ENCODE measurements around the gene MMP25. TPM values are rescaled to one million over a fixed set of nuclear protein-coding genes. Genes with fewer than 3 reads are reported as not detected.

MMP25 gene
- total and polyA plus RNA-seq, 2 donors (not counting 1 experiment from before 2014, with no cell fraction given) = 0.12 to 0.22 TPM

- no peaks in the 10 kb centered on the region for H3K27me3 Mint-ChIP-seq
- H3K27ac Mint-ChIP-seq = peak overlapping the region; percentile 26
- H3K9ac ChIP-seq (ENCODE audit: low read length) = no peak overlapping the region
- intact Hi-C loops (cut with micrococcal nuclease) = no loop called here
- H2AFZ ChIP-seq (ENCODE audit: insufficient read depth, low read depth, low read length, poor library complexity, severe bottlenecking) = no peak overlapping the region
- no peaks in the 10 kb centered on the region for H3K9me3 Mint-ChIP-seq (ENCODE audit: insufficient read depth)
- DNase-seq (no peak), ATAC-seq (ENCODE audit: low read depth) (no peak)
- TF ChIP-seq EZH2 (IDR thresholded peaks at IDR 0.05; ENCODE audit: borderline replicate concordance, insufficient read depth, low read depth, low read length, poor library complexity, severe bottlenecking) = no peak
- no peaks in the 10 kb centered on the region for H3K79me2 ChIP-seq (ENCODE audit: control insufficient read depth, insufficient read depth, low read length)
- H3K4me3 ChIP-seq (ENCODE audit: control extremely low read depth in 1 of 5, extremely low read depth in 1 of 5, insufficient read depth in 1 of 5, low read depth in 2 of 5, low read length in 4 of 5) = no peak overlapping the region
- WGBS (ENCODE audit: insufficient coverage) = 97% methylated on average over 4 of the region's 8 CpGs
- H3K4me3 Mint-ChIP-seq = no peak overlapping the region
- no peak overlapping the region for H3K4me2 ChIP-seq (replicated peaks; ENCODE audit: low read depth, low read length, poor library complexity, severe bottlenecking)
- no peaks in the 10 kb centered on the region for H3K36me3 ChIP-seq (replicated peaks in 1 of 2; ENCODE audit: control extremely low read depth in 1 of 2, control insufficient read depth in 1 of 2, extremely low read depth in 1 of 2, insufficient read depth in 2 of 2, low read length in 1 of 2)
- peaks cover 0 to 6% (median 0%) of the 10 kb centered on the region in 4 experiments for H3K27me3 ChIP-seq (replicated peaks in 1 of 4; ENCODE audit: control extremely low read depth in 1 of 4, control insufficient read depth in 3 of 4, insufficient read depth in 4 of 4, low read length in 3 of 4)
- H3K27ac ChIP-seq (ENCODE audit: low read length in 2 of 2) = no peak overlapping the region
- H3K4me1 Mint-ChIP-seq = peaks cover 11% of the 10 kb centered on the region
- CTCF ChIA-PET = interaction anchor here (0.6 to 5.0 kb wide), 3 partner anchors 32 to 64 kb away, joined by 3 to 38 read pairs (median 4); no protein-coding TSS in a partner anchor
- no peaks in the 10 kb centered on the region for H4K20me1 ChIP-seq (ENCODE audit: control insufficient read depth, insufficient read depth, low read length, poor library complexity, severe bottlenecking)
- H3K4me1 ChIP-seq (ENCODE audit: control insufficient read depth in 2 of 2, insufficient read depth in 2 of 2, low read length in 2 of 2) = peaks cover 9 to 10% of the 10 kb centered on the region in 2 donors
- H3K9me3 ChIP-seq (ENCODE audit: control extremely low read depth in 1 of 3, control insufficient read depth in 2 of 3, insufficient read depth in 1 of 3, low read length in 2 of 3) = no peaks in the 10 kb centered on the region
- POLR2A ChIA-PET = interaction anchor here (0.6 kb wide), 1 partner anchor 174 kb away, joined by 5 read pairs; no protein-coding TSS in a partner anchor
Measured at GRCh38 chr16:3063625-3064386, 17.4 kb downstream of the MMP25 start.

- Histone ChIP-seq H3K79me2 (ENCODE audit: control insufficient read depth, insufficient read depth, low read length) (no peaks in the 10 kb centered on the region), H3K9ac (ENCODE audit: low read length) (no peak within 1 kb of the TSS), H2AFZ (ENCODE audit: insufficient read depth, low read depth, low read length, poor library complexity, severe bottlenecking) (no peak within 1 kb of the TSS), H3K4me2 (replicated peaks; ENCODE audit: low read depth, low read length, poor library complexity, severe bottlenecking) (no peak within 1 kb of the TSS), H3K4me1 (ENCODE audit: control insufficient read depth in 2 of 2, insufficient read depth in 2 of 2, low read length in 2 of 2) (peaks cover 3 to 4% of the 10 kb centered on the region in 2 donors), H3K27ac (ENCODE audit: low read length in 2 of 2) (no peak within 1 kb of the TSS), H3K27me3 (replicated peaks in 1 of 4; ENCODE audit: control extremely low read depth in 1 of 4, control insufficient read depth in 3 of 4, insufficient read depth in 4 of 4, low read length in 3 of 4) (peaks cover 0 to under 1% (median 0%) of the 10 kb centered on the region in 4 experiments), H3K4me3 (ENCODE audit: control extremely low read depth in 1 of 5, extremely low read depth in 1 of 5, insufficient read depth in 1 of 5, low read depth in 2 of 5, low read length in 4 of 5) (no peak within 1 kb of the TSS), H3K9me3 (ENCODE audit: control extremely low read depth in 1 of 3, control insufficient read depth in 2 of 3, insufficient read depth in 1 of 3, low read length in 2 of 3) (no peaks in the 10 kb centered on the region), H3K36me3 (replicated peaks in 1 of 2; ENCODE audit: control extremely low read depth in 1 of 2, control insufficient read depth in 1 of 2, extremely low read depth in 1 of 2, insufficient read depth in 2 of 2, low read length in 1 of 2) (no peaks in the 10 kb centered on the region), H4K20me1 (ENCODE audit: control insufficient read depth, insufficient read depth, low read length, poor library complexity, severe bottlenecking) (no peaks in the 10 kb centered on the region)
- Mint-ChIP-seq H3K27ac (peak within 1 kb of the TSS; percentile 59), H3K9me3 (ENCODE audit: insufficient read depth) (no peaks in the 10 kb centered on the region), H3K4me1 (peaks cover 4% of the 10 kb centered on the region), H3K4me3 (no peak within 1 kb of the TSS), H3K27me3 (no peaks in the 10 kb centered on the region)
- TF ChIP-seq EZH2 (IDR thresholded peaks at IDR 0.05; ENCODE audit: borderline replicate concordance, insufficient read depth, low read depth, low read length, poor library complexity, severe bottlenecking) (no peak), CTCF (IDR thresholded peaks at IDR 0.05) (no peak)
- 83% methylated on average over 9 of the region's 13 CpGs for WGBS (ENCODE audit: insufficient coverage)
- ChIA-PET POLR2A (interaction anchor here (0.6 kb wide), 1 partner anchor 40 kb away, joined by 6 read pairs; no protein-coding TSS in a partner anchor), CTCF (interaction anchor here (5.0 kb wide), 1 partner anchor 62 kb away, joined by 38 read pairs; no protein-coding TSS in a partner anchor)
- DNase-seq (no peak), ATAC-seq (ENCODE audit: low read depth) (no peak)
- intact Hi-C loops (cut with micrococcal nuclease) = no loop called here
Measured at GRCh38 chr16:3065069-3065741, 18.8 kb downstream of the MMP25 start, which contains the start of gene IL32. Gene IL32, plus strand, starts transcription at chr16:3065640. Its CDS starts 172 bp downstream, at chr16:3065812.
